GM12801 (cell line): Measurements from ENCODE around the gene TSPEAR.

Source experiments
- TF ChIP-seq, protein P1 (sequence below): IDR thresholded peaks from one replicate; pipeline ENCODE4 v1.5.1; 2011; ENCODE audit warnings: control low read depth; ENCODE audit not compliant: insufficient read length; ENCODE audit errors: extremely low read depth

The TSPEAR gene

DNA sequence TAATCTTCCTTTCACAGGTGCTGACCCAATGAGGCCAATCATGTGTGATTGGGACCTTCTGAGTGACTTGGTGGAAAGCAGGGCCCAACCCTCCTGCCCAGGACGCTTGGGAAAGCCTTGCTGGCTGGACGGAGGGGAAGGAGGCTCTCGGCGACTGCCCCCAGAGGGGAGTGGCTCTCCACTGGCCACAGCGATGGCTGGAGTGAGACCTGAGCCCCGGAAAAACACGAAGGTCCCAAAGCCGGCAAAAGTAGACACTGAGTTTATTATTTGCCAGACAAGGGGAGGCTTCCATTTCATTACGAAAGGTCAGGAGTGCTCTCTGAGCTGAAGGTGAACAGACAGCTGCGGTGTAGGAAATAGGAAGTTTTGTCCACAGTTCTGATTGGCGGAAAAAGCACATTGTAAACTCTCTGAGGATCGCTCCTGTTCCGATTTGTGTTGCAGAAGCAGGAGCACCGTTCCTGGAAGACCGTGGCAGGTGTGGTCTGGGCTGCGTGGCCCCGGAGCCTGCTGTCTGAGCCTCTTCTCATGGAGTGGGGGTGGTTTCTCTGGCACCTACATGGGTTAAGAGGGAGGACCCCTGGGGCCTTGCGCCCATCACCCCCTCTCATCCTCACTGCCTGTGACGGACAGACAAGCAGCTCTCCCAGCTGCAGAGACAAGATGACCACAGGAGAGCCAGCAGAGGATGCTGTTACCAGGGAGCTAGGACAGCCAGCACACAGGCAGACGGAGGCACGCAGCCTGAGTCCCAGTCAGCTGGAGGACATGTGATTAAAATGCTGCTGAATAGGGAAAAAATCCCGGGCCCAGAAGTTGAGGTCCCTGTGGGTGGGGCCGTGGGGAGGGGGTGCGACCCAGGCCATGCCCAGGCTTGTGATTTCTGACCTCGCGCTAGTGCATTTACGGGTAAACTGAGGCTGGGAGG, 212.8 kb downstream of the TSPEAR start:
- TF ChIP-seq, protein P1, sequence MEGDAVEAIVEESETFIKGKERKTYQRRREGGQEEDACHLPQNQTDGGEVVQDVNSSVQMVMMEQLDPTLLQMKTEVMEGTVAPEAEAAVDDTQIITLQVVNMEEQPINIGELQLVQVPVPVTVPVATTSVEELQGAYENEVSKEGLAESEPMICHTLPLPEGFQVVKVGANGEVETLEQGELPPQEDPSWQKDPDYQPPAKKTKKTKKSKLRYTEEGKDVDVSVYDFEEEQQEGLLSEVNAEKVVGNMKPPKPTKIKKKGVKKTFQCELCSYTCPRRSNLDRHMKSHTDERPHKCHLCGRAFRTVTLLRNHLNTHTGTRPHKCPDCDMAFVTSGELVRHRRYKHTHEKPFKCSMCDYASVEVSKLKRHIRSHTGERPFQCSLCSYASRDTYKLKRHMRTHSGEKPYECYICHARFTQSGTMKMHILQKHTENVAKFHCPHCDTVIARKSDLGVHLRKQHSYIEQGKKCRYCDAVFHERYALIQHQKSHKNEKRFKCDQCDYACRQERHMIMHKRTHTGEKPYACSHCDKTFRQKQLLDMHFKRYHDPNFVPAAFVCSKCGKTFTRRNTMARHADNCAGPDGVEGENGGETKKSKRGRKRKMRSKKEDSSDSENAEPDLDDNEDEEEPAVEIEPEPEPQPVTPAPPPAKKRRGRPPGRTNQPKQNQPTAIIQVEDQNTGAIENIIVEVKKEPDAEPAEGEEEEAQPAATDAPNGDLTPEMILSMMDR, result no peak

GRCh38 chr21:44497703-44498126, 213.7 kb downstream of the TSPEAR start:
- TF ChIP-seq, protein P1, result no peak

- TF ChIP-seq, protein P1, result no peak
Observed at GRCh38 chr21:44496564-44497550, 214.5 kb downstream of the TSPEAR start.

- TF ChIP-seq, protein P1, result no peak
Observed at GRCh38 chr21:44495611-44496563, 215.5 kb downstream of the TSPEAR start.

GRCh38 chr21:44494956-44495355, 216.4 kb downstream of the TSPEAR start:
- TF ChIP-seq, protein P1, result no peak

- TF ChIP-seq, protein P1, result no peak
Observed at GRCh38 chr21:44494418-44494817, 217.0 kb downstream of the TSPEAR start.
